ENCODE measurements around the gene MIGA1.
A peak's percentile ranks its signal among the peaks of the same experiment; 100 is the strongest.
"Not testable (repeated sequence)": the region's sequence is repeated elsewhere in the genome, so short reads cannot be mapped to it uniquely, and the experiment has no call there.

Gene MIGA1

DNA sequence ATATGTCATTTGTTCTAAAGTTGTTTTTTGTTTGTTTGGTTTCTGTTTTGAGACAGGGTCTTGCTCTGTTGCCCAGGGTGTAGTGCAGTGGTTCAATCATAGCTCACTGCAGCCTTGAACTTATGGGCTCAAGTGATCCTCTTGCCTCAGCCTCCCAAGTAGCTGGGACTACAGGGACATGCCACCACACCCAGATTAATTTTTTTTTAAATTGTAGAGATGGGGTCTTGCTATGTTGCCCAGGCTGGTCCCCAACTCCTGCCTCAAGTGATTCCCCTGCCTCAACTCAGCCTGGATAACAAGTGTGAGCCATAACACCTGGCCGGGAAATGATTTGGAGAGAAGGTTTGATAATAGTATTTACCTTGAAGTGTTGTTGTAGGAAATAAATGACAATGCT is 127.2 kb downstream of the MIGA1 start:
- no peak overlapping the region for H3K27ac Mint-ChIP-seq (ENCODE audit: low read depth)
- no peaks in the 10 kb centered on the region for H3K27me3 Mint-ChIP-seq
- H3K36me3 Mint-ChIP-seq (ENCODE audit: insufficient read depth), result no peaks in the 10 kb centered on the region
- no peak overlapping the region for H3K4me3 Mint-ChIP-seq
- DNase-seq (ENCODE audit: low spot score in 2 of 2) (no peak), ATAC-seq (replicated peaks; ENCODE audit: extremely low read depth, poor library complexity, severe bottlenecking) (no peak)
- no peaks in the 10 kb centered on the region for H3K4me1 Mint-ChIP-seq
- H3K9me3 Mint-ChIP-seq, result no peaks in the 10 kb centered on the region

DNA sequence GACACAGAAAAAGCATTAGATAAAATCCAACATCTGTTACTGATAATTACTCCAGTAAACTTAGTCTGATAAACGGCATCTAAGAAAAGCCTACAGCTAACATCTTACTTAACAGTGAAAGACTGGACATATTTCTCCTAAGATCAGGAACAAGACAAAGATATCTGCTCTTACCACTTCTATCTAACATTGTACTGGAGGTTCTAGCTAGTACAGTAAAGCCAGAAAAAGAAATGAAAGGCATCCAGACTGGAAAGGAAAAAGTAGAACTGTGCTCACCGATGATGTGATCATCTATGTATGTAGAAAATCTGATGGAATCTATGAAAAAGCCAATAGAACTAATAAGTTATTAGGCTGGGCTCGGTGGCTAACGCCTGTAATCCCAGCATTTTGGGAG is 130.7 kb downstream of the MIGA1 start:
- H3K4me1 Mint-ChIP-seq, result no peaks in the 10 kb centered on the region
- no peak for ATAC-seq (replicated peaks; ENCODE audit: extremely low read depth, poor library complexity, severe bottlenecking)
- H3K27me3 Mint-ChIP-seq, result no peaks in the 10 kb centered on the region
- no peaks in the 10 kb centered on the region for H3K9me3 Mint-ChIP-seq
- H3K36me3 Mint-ChIP-seq (ENCODE audit: insufficient read depth), result no peaks in the 10 kb centered on the region
- DNase-seq (ENCODE audit: low spot score in 2 of 2), result no peak
- H3K27ac Mint-ChIP-seq (ENCODE audit: low read depth), result no peak overlapping the region
- H3K4me3 Mint-ChIP-seq, result no peak overlapping the region

DNA sequence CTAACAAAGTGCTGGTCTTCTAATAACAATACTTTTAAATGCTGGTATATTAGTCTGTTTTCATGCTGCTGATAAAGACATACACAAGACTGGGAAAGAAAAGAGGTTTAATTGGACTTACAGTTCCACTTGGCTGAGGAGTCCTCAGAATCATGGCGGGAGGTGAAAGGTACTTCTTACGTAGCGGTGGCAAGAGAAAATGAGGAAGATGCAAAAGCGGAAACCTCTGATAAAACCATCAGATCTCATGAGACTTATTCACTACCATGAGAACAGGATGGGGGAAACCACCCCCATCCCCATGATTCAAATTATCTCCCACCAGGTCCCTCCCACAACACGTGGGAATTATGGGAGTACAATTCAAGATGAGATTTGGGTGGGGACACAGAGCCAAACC is 139.5 kb downstream of the MIGA1 start:
- H3K27ac Mint-ChIP-seq (ENCODE audit: low read depth); H3K36me3 Mint-ChIP-seq (ENCODE audit: insufficient read depth); H3K4me3 Mint-ChIP-seq; H3K9me3 Mint-ChIP-seq; H3K27me3 Mint-ChIP-seq; H3K4me1 Mint-ChIP-seq; ATAC-seq (replicated peaks; ENCODE audit: extremely low read depth, poor library complexity, severe bottlenecking); DNase-seq (ENCODE audit: low spot score in 2 of 2): not testable (repeated sequence)

GRCh38 chr1:77925518-77925917 is 146.1 kb downstream of the MIGA1 start:
- DNase-seq (ENCODE audit: low spot score in 2 of 2) (no peak), ATAC-seq (replicated peaks; ENCODE audit: extremely low read depth, poor library complexity, severe bottlenecking) (no peak)
- H3K4me1 Mint-ChIP-seq, result peaks cover 14% of the 10 kb centered on the region
- H3K9me3 Mint-ChIP-seq, result no peaks in the 10 kb centered on the region
- H3K27ac Mint-ChIP-seq (ENCODE audit: low read depth), result no peak overlapping the region
- H3K4me3 Mint-ChIP-seq, result no peak overlapping the region
- H3K27me3 Mint-ChIP-seq, result no peaks in the 10 kb centered on the region
- H3K36me3 Mint-ChIP-seq (ENCODE audit: insufficient read depth), result no peaks in the 10 kb centered on the region

DNA sequence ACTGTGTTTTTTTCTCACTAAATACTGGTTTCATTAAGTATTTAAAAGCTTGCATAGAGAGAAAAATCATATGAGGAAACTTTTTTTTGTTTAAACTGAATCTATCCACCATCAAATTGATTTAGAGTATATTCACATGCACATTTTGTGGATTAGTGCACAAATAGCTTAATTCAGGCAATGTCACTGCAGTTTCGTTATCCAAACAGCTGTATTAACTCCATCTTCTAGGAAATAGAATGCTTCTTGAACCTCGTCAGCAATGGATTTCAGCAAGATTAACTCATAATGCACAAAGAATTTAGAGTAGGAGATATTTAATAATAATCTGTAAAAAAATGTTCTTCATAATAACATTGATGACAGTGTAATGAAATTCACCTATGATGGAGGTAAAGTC is 146.5 kb downstream of the MIGA1 start:
- H3K27me3 Mint-ChIP-seq, result no peaks in the 10 kb centered on the region
- H3K36me3 Mint-ChIP-seq (ENCODE audit: insufficient read depth), result no peaks in the 10 kb centered on the region
- H3K27ac Mint-ChIP-seq (ENCODE audit: low read depth), result peak overlapping the region; percentile 56
- H3K4me3 Mint-ChIP-seq, result peak overlapping the region; percentile 75
- H3K4me1 Mint-ChIP-seq, result peaks cover 14% of the 10 kb centered on the region
- ATAC-seq (replicated peaks; ENCODE audit: extremely low read depth, poor library complexity, severe bottlenecking) (no peak), DNase-seq (ENCODE audit: low spot score in 2 of 2) (no peak)
- no peaks in the 10 kb centered on the region for H3K9me3 Mint-ChIP-seq

DNA sequence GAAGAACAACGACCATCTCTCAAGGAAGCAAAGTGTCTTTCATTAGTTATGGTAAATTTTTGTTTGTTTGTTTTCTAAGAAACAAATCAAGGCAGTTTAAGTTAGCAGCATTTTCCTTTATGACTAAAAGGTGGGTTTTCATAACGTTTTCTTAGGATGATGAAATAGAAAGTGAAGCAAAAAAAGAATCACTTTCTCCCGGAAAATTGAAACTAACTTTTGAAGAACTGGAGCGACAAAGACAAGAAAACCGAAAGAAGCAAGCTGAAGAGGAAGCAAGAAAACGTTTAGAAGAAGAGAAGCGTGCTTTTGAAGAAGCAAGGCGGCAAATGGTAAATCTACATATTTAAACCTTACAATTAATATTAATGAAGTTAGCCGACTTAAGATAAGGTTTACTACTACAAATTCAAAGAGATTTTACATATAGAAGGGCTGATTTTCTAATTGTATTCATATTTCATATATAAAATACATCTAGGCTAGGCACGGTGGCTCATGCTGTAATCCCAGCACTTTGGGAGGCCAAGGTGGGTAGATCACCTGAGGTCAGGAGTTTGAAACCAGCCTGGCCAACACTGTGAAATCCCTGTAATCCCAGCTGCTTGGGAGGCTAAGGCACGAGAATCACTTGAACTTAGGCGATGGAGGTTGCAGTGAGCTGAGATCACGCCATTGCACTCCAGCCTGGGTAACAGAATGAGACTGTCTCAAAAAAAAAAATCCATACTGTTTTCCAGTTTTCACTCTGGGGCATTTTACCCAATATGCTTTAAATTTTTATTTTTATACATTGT is 147.3 kb downstream of the MIGA1 start:
- no peaks in the 10 kb centered on the region for H3K27me3 Mint-ChIP-seq
- no peaks in the 10 kb centered on the region for H3K9me3 Mint-ChIP-seq
- peak overlapping the region; percentile 75 for H3K4me3 Mint-ChIP-seq
- no peaks in the 10 kb centered on the region for H3K36me3 Mint-ChIP-seq (ENCODE audit: insufficient read depth)
- no peak for DNase-seq (ENCODE audit: low spot score in 2 of 2)
- H3K27ac Mint-ChIP-seq (ENCODE audit: low read depth), result peak overlapping the region; percentile 56
- H3K4me1 Mint-ChIP-seq, result peaks cover 14% of the 10 kb centered on the region
- ATAC-seq (replicated peaks; ENCODE audit: extremely low read depth, poor library complexity, severe bottlenecking), result no peak

DNA sequence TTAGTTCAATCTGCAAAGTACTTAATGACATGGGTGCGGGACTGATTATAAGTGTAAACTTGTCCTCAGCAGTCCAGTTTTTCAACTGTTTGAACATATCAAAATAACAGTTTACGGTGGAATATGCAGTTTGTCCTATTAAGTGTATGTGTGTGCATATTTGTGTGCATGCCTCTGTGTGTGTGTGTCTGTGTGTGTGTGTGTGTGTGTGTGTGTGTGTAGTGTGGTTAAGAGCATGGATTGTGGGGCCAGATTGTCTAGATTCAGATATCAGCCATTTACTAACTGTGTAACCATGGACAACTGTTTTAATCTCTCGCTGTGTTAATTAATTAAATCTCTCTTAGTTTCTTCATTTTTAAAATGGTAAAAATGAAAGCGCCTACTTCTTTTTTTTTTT is 148.0 kb downstream of the MIGA1 start:
- Mint-ChIP-seq H3K27ac (ENCODE audit: low read depth) (no peak overlapping the region), H3K9me3 (no peaks in the 10 kb centered on the region), H3K4me1 (peaks cover 14% of the 10 kb centered on the region), H3K4me3 (peak overlapping the region; percentile 75), H3K27me3 (no peaks in the 10 kb centered on the region), H3K36me3 (ENCODE audit: insufficient read depth) (no peaks in the 10 kb centered on the region)
- ATAC-seq (replicated peaks; ENCODE audit: extremely low read depth, poor library complexity, severe bottlenecking) (no peak), DNase-seq (ENCODE audit: low spot score in 2 of 2) (no peak)
